DND-41 (cell line): ENCODE results near the gene NTN1.

ENCODE experiments used
- ATAC-seq: fragments of 200-7000 bp; cut with Tn5 transposase; 3 replicates; pipeline ENCODE4 v1.9.1; 2021; ENCODE audit warnings: low read depth; ENCODE audit not compliant: insufficient read depth
- DNase-seq: peaks from one replicate; pipeline ENCODE4 v3.0.0-alpha.2; 2020
- H2AFZ ChIP-seq: 2 replicates; pipeline ENCODE4 v1.6.0; 2012; ENCODE audit warnings: low read depth, low read length
- H3K27ac ChIP-seq: 2 replicates; pipeline ENCODE4 v1.5.1; 2012; ENCODE audit warnings: low read length, inconsistent platforms
- H3K27me3 ChIP-seq: fragments of 200-600 bp; sonication (generic); 2 replicates; pipeline ENCODE4 v1.6.0; 2012; ENCODE audit warnings: low read length, mild to moderate bottlenecking, inconsistent platforms; ENCODE audit not compliant: insufficient read depth, poor library complexity
- H3K36me3 ChIP-seq: 2 replicates; pipeline ENCODE4 v1.5.1; 2012; ENCODE audit warnings: low read length, inconsistent platforms; ENCODE audit not compliant: insufficient read depth
- H3K4me1 ChIP-seq: 2 replicates; pipeline ENCODE4 v1.5.1; 2012; ENCODE audit warnings: mild to moderate bottlenecking, low read length; ENCODE audit not compliant: insufficient read depth
- H3K4me2 ChIP-seq: 2 replicates; pipeline ENCODE4 v1.6.0; 2012; ENCODE audit warnings: mild to moderate bottlenecking, moderate library complexity, low read length, inconsistent platforms; ENCODE audit not compliant: insufficient read depth
- H3K4me3 ChIP-seq, 2 experiments: fragments of 200-600 bp in 1 of 2; shearing (Covaris generic) in 1 of 2; 2 replicates each; pipeline ENCODE4 v1.5.1; 2012 to 2016; ENCODE audit warnings: inconsistent platforms in 2 of 2, low read length in 2 of 2, mild to moderate bottlenecking in 2 of 2, low read depth in 1 of 2, moderate library complexity in 1 of 2
- H3K79me2 ChIP-seq: 2 replicates; pipeline ENCODE4 v1.6.0; 2012; ENCODE audit warnings: low read length, inconsistent platforms; ENCODE audit not compliant: insufficient read depth
- H3K9ac ChIP-seq: 2 replicates; pipeline ENCODE4 v1.6.0; 2012; ENCODE audit warnings: low read depth, mild to moderate bottlenecking, inconsistent platforms, low read length, moderate library complexity
- H3K9me3 ChIP-seq: 2 replicates; pipeline ENCODE4 v1.5.1; 2012; ENCODE audit warnings: low read length, moderate library complexity, mild to moderate bottlenecking, inconsistent platforms; ENCODE audit not compliant: insufficient read depth, severe bottlenecking
- H4K20me1 ChIP-seq: 2 replicates; pipeline ENCODE4 v1.6.0; 2012; ENCODE audit warnings: low read length; ENCODE audit not compliant: insufficient read depth
- EZH2 ChIP-seq: IDR thresholded peaks from 3 replicates; pipeline ENCODE4 v1.6.1; 2012; ENCODE audit warnings: borderline replicate concordance, low read depth, mild to moderate bottlenecking, moderate library complexity, low read length, inconsistent platforms; ENCODE audit not compliant: severe bottlenecking
- TF ChIP-seq, protein P1 (sequence below): IDR thresholded peaks from 2 replicates; pipeline ENCODE4 v1.5.1; 2012; ENCODE audit warnings: borderline replicate concordance, low read length, moderate library complexity, mild to moderate bottlenecking; ENCODE audit not compliant: poor library complexity, severe bottlenecking; ENCODE audit errors: extremely low read depth

NTN1 gene

DNA sequence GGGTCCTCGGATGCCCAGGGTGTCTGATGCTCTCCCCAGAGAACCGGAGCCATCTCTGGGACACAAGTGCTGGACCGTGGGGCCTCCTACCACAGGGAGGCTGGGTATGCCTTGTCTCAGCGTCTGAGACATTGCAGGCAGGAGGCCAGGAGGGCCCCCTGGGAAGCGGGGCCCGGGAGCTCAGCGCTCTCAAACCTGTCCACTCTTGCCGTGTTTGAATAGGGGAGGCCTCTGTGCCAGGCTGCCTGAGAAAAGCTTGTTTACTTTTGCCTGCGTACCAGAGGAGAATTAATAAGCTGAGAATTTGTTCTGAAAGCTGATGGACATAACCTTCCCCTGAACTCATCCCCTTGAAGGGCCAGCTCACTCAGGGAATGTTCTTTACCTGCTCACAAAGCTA is 163.8 kb downstream of the NTN1 start:
- H3K4me3 ChIP-seq, result no peak overlapping the region
- no peaks in the 10 kb centered on the region for H3K9me3 ChIP-seq
- H3K79me2 ChIP-seq, result no peaks in the 10 kb centered on the region
- no peaks in the 10 kb centered on the region for H3K36me3 ChIP-seq
- H3K9ac ChIP-seq, result no peak overlapping the region
- H4K20me1 ChIP-seq, result no peaks in the 10 kb centered on the region
- no peak overlapping the region for H2AFZ ChIP-seq
- no peak for ATAC-seq
- DNase-seq, result no peak
- no peak for TF ChIP-seq EZH2
- TF ChIP-seq, protein P1, sequence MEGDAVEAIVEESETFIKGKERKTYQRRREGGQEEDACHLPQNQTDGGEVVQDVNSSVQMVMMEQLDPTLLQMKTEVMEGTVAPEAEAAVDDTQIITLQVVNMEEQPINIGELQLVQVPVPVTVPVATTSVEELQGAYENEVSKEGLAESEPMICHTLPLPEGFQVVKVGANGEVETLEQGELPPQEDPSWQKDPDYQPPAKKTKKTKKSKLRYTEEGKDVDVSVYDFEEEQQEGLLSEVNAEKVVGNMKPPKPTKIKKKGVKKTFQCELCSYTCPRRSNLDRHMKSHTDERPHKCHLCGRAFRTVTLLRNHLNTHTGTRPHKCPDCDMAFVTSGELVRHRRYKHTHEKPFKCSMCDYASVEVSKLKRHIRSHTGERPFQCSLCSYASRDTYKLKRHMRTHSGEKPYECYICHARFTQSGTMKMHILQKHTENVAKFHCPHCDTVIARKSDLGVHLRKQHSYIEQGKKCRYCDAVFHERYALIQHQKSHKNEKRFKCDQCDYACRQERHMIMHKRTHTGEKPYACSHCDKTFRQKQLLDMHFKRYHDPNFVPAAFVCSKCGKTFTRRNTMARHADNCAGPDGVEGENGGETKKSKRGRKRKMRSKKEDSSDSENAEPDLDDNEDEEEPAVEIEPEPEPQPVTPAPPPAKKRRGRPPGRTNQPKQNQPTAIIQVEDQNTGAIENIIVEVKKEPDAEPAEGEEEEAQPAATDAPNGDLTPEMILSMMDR, result no peak
- no peaks in the 10 kb centered on the region for H3K4me1 ChIP-seq
- no peak overlapping the region for H3K4me2 ChIP-seq
- H3K27me3 ChIP-seq, result no peaks in the 10 kb centered on the region
- no peak overlapping the region for H3K27ac ChIP-seq

DNA sequence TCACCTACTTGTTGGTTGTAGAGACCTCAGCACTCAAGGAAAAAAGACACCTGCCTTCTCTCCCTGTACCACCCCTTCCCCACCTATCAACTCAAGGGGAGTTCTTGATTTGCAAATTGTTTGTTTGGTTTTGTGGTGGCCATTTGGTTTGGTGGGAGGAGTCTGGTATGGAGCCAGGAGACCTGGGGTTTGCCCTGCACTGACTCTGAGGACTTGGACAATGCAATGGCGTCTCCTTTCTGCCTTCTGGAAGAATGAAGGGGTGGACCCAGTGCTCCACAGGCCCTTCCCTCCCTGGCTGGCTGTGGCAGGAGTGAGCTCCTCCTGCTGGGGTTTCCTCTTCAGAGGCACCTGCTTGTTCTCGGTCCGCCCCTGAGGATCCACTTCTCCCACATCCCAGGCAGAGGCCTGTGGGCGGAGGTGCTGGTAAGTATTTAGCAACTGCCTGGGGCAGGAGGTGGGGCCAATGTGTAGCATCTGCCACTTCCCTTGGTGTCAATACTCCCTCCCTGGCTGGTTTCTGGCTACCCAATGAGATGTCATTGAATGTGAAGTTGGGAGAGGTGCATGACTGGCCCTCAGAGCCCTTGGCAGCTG is 164.5 kb downstream of the NTN1 start:
- TF ChIP-seq, protein P1, result no peak
- TF ChIP-seq EZH2, result no peak
- no peak for DNase-seq
- no peak overlapping the region for H2AFZ ChIP-seq
- no peaks in the 10 kb centered on the region for H4K20me1 ChIP-seq
- H3K9ac ChIP-seq, result no peak overlapping the region
- no peak overlapping the region for H3K4me3 ChIP-seq
- no peak overlapping the region for H3K27ac ChIP-seq
- H3K4me1 ChIP-seq, result no peaks in the 10 kb centered on the region
- no peaks in the 10 kb centered on the region for H3K36me3 ChIP-seq
- H3K27me3 ChIP-seq, result no peaks in the 10 kb centered on the region
- H3K9me3 ChIP-seq, result no peaks in the 10 kb centered on the region
- no peak for ATAC-seq
- no peaks in the 10 kb centered on the region for H3K79me2 ChIP-seq
- no peak overlapping the region for H3K4me2 ChIP-seq

DNA sequence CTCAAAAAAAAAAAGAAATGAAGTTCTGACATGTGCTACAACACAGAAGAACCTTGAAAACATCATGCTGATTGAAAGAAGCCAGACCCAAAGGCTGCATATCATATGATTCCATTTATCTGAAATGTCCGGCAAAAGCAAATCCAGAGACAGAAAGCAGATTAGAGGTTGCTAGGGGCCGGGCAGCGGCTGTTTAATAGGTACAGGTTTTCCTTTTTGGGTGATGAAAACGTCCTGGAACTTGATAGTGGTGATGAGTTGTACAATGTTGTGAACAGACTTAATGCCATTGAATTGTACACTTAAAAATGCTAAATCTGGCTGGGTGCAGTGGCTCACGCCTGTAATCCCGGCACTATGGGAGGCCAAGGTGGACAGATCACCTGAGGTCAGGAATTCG is 166.5 kb downstream of the NTN1 start:
- TF ChIP-seq EZH2, result no peak
- TF ChIP-seq, protein P1, result no peak
- no peak for ATAC-seq

More for the DNA sequence above, 166.5 kb downstream of the NTN1 start:
- Histone ChIP-seq H3K36me3 (no peaks in the 10 kb centered on the region), H3K27me3 (no peaks in the 10 kb centered on the region), H3K4me1 (no peaks in the 10 kb centered on the region), H4K20me1 (no peaks in the 10 kb centered on the region), H3K27ac (no peak overlapping the region), H3K79me2 (no peaks in the 10 kb centered on the region), H3K4me3 (no peak overlapping the region), H3K9me3 (no peaks in the 10 kb centered on the region), H3K4me2 (no peak overlapping the region), H3K9ac (no peak overlapping the region), H2AFZ (no peak overlapping the region)
- DNase-seq, result no peak
